ENCODE data around the gene SLC27A5. TPM values are rescaled to one million over a fixed set of nuclear protein-coding genes. Genes with fewer than 3 reads are reported as not detected.
A peak's percentile ranks its signal among the peaks of the same experiment; 100 is the strongest.

Gene SLC27A5
- total RNA-seq, 1 experiment from 2014 or later, result 1.2 TPM

GRCh38 chr19:58551577-58552471 is 40.0 kb upstream of the SLC27A5 start:
- H3K27me3 ChIP-seq (ENCODE audit: low read length), result no peaks in the 10 kb centered on the region
- no peak for DNase-seq
- H3K9ac ChIP-seq (ENCODE audit: low read length), result no peak overlapping the region
- H4K20me1 ChIP-seq (ENCODE audit: insufficient read depth, low read depth, low read length), result peaks cover 8% of the 10 kb centered on the region; the same call in 1 of the 2 replicates
- peaks cover 12% of the 10 kb centered on the region for H3K79me2 ChIP-seq (ENCODE audit: low read length)
- H3K4me3 ChIP-seq (ENCODE audit: low read length), result no peak overlapping the region
- no peaks in the 10 kb centered on the region for H3K9me2 ChIP-seq (replicated peaks; ENCODE audit: insufficient read depth, low read length)
- H3K27ac ChIP-seq (ENCODE audit: low read length), result no peak overlapping the region
- peak overlapping the region; percentile 78 for H3K4me2 ChIP-seq (ENCODE audit: low read depth, low read length, poor library complexity, severe bottlenecking)
- no peak overlapping the region for H2AFZ ChIP-seq (ENCODE audit: low read length)
- H3K4me1 ChIP-seq (ENCODE audit: low read length), result peaks cover 31% of the 10 kb centered on the region
- peaks cover 11% of the 10 kb centered on the region for H3K36me3 ChIP-seq (ENCODE audit: insufficient read depth, low read length)
- no peaks in the 10 kb centered on the region for H3K9me3 ChIP-seq (ENCODE audit: low read length)

GRCh38 chr19:58551123-58551497 is 39.3 kb upstream of the SLC27A5 start:
- no peak overlapping the region for H3K4me2 ChIP-seq (ENCODE audit: low read depth, low read length, poor library complexity, severe bottlenecking)
- no peak overlapping the region for H3K4me3 ChIP-seq (ENCODE audit: low read length)
- no peak overlapping the region for H3K27ac ChIP-seq (ENCODE audit: low read length)
- peaks cover 15% of the 10 kb centered on the region for H4K20me1 ChIP-seq (ENCODE audit: insufficient read depth, low read depth, low read length)
- DNase-seq, result no peak
- H3K79me2 ChIP-seq (ENCODE audit: low read length), result peaks cover 13% of the 10 kb centered on the region
- no peaks in the 10 kb centered on the region for H3K9me2 ChIP-seq (replicated peaks; ENCODE audit: insufficient read depth, low read length)
- H3K9ac ChIP-seq (ENCODE audit: low read length), result no peak overlapping the region
- H3K4me1 ChIP-seq (ENCODE audit: low read length), result peaks cover 31% of the 10 kb centered on the region
- no peak overlapping the region for H2AFZ ChIP-seq (ENCODE audit: low read length)
- no peaks in the 10 kb centered on the region for H3K9me3 ChIP-seq (ENCODE audit: low read length)
- no peaks in the 10 kb centered on the region for H3K27me3 ChIP-seq (ENCODE audit: low read length)
- H3K36me3 ChIP-seq (ENCODE audit: insufficient read depth, low read length), result peaks cover 17% of the 10 kb centered on the region

GRCh38 chr19:58550362-58551122 is 38.8 kb upstream of the SLC27A5 start:
- Histone ChIP-seq H3K4me3 (ENCODE audit: low read length) (no peak overlapping the region), H3K27me3 (ENCODE audit: low read length) (no peaks in the 10 kb centered on the region), H3K9me3 (ENCODE audit: low read length) (no peaks in the 10 kb centered on the region), H3K4me1 (ENCODE audit: low read length) (peaks cover 33% of the 10 kb centered on the region), H3K27ac (ENCODE audit: low read length) (no peak overlapping the region), H4K20me1 (ENCODE audit: insufficient read depth, low read depth, low read length) (peaks cover 20% of the 10 kb centered on the region), H3K9ac (ENCODE audit: low read length) (no peak overlapping the region), H2AFZ (ENCODE audit: low read length) (no peak overlapping the region), H3K9me2 (replicated peaks; ENCODE audit: insufficient read depth, low read length) (no peaks in the 10 kb centered on the region), H3K36me3 (ENCODE audit: insufficient read depth, low read length) (peaks cover 23% of the 10 kb centered on the region), H3K79me2 (ENCODE audit: low read length) (peaks cover 18% of the 10 kb centered on the region), H3K4me2 (ENCODE audit: low read depth, low read length, poor library complexity, severe bottlenecking) (no peak overlapping the region)
- no peak for DNase-seq

GRCh38 chr19:58549664-58550361 is 38.0 kb upstream of the SLC27A5 start:
- peaks cover 23% of the 10 kb centered on the region for H3K36me3 ChIP-seq (ENCODE audit: insufficient read depth, low read length)
- DNase-seq, result no peak
- no peaks in the 10 kb centered on the region for H3K27me3 ChIP-seq (ENCODE audit: low read length)
- H3K9ac ChIP-seq (ENCODE audit: low read length), result no peak overlapping the region
- no peak overlapping the region for H3K27ac ChIP-seq (ENCODE audit: low read length)
- no peak overlapping the region for H2AFZ ChIP-seq (ENCODE audit: low read length)
- no peak overlapping the region for H3K4me2 ChIP-seq (ENCODE audit: low read depth, low read length, poor library complexity, severe bottlenecking)
- no peaks in the 10 kb centered on the region for H3K9me2 ChIP-seq (replicated peaks; ENCODE audit: insufficient read depth, low read length)
- peaks cover 30% of the 10 kb centered on the region for H3K4me1 ChIP-seq (ENCODE audit: low read length)
- H3K79me2 ChIP-seq (ENCODE audit: low read length), result peaks cover 26% of the 10 kb centered on the region
- no peak overlapping the region for H3K4me3 ChIP-seq (ENCODE audit: low read length)
- H4K20me1 ChIP-seq (ENCODE audit: insufficient read depth, low read depth, low read length), result peaks cover 27% of the 10 kb centered on the region
- H3K9me3 ChIP-seq (ENCODE audit: low read length), result no peaks in the 10 kb centered on the region

GRCh38 chr19:58548859-58549663 is 37.3 kb upstream of the SLC27A5 start:
- no peak overlapping the region for H3K9ac ChIP-seq (ENCODE audit: low read length)
- no peak for DNase-seq
- no peak overlapping the region for H3K27ac ChIP-seq (ENCODE audit: low read length)
- no peaks in the 10 kb centered on the region for H3K9me3 ChIP-seq (ENCODE audit: low read length)
- H3K9me2 ChIP-seq (replicated peaks; ENCODE audit: insufficient read depth, low read length), result no peaks in the 10 kb centered on the region
- peaks cover 23% of the 10 kb centered on the region for H3K36me3 ChIP-seq (ENCODE audit: insufficient read depth, low read length)
- H3K4me2 ChIP-seq (ENCODE audit: low read depth, low read length, poor library complexity, severe bottlenecking), result no peak overlapping the region
- H3K4me3 ChIP-seq (ENCODE audit: low read length), result no peak overlapping the region
- H4K20me1 ChIP-seq (ENCODE audit: insufficient read depth, low read depth, low read length), result peaks cover 27% of the 10 kb centered on the region
- H3K27me3 ChIP-seq (ENCODE audit: low read length), result no peaks in the 10 kb centered on the region
- H3K79me2 ChIP-seq (ENCODE audit: low read length), result peaks cover 27% of the 10 kb centered on the region
- no peak overlapping the region for H2AFZ ChIP-seq (ENCODE audit: low read length)
- H3K4me1 ChIP-seq (ENCODE audit: low read length), result peaks cover 28% of the 10 kb centered on the region

GRCh38 chr19:58547323-58548312 is 35.8 kb upstream of the SLC27A5 start:
- H3K4me2 ChIP-seq (ENCODE audit: low read depth, low read length, poor library complexity, severe bottlenecking), result no peak overlapping the region
- DNase-seq, result no peak
- peaks cover 27% of the 10 kb centered on the region for H4K20me1 ChIP-seq (ENCODE audit: insufficient read depth, low read depth, low read length)
- H3K27ac ChIP-seq (ENCODE audit: low read length), result no peak overlapping the region
- H3K9me3 ChIP-seq (ENCODE audit: low read length), result no peaks in the 10 kb centered on the region
- H2AFZ ChIP-seq (ENCODE audit: low read length), result no peak overlapping the region
- H3K4me1 ChIP-seq (ENCODE audit: low read length), result peaks cover 23% of the 10 kb centered on the region
- H3K36me3 ChIP-seq (ENCODE audit: insufficient read depth, low read length), result peaks cover 23% of the 10 kb centered on the region
- no peaks in the 10 kb centered on the region for H3K27me3 ChIP-seq (ENCODE audit: low read length)
- no peak overlapping the region for H3K9ac ChIP-seq (ENCODE audit: low read length)
- H3K9me2 ChIP-seq (replicated peaks; ENCODE audit: insufficient read depth, low read length), result no peaks in the 10 kb centered on the region
- peaks cover 27% of the 10 kb centered on the region for H3K79me2 ChIP-seq (ENCODE audit: low read length)
- H3K4me3 ChIP-seq (ENCODE audit: low read length), result no peak overlapping the region

- H3K4me3 ChIP-seq (ENCODE audit: low read length), result peak overlapping the region; percentile 88
- H2AFZ ChIP-seq (ENCODE audit: low read length), result no peak overlapping the region
- H3K4me2 ChIP-seq (ENCODE audit: low read depth, low read length, poor library complexity, severe bottlenecking), result peak overlapping the region; percentile 88
- H4K20me1 ChIP-seq (ENCODE audit: insufficient read depth, low read depth, low read length), result peaks cover 27% of the 10 kb centered on the region
- H3K9me3 ChIP-seq (ENCODE audit: low read length), result no peaks in the 10 kb centered on the region
- no peak for DNase-seq
- H3K9me2 ChIP-seq (replicated peaks; ENCODE audit: insufficient read depth, low read length), result no peaks in the 10 kb centered on the region
- H3K27me3 ChIP-seq (ENCODE audit: low read length), result no peaks in the 10 kb centered on the region
- H3K36me3 ChIP-seq (ENCODE audit: insufficient read depth, low read length), result peaks cover 21% of the 10 kb centered on the region
- H3K9ac ChIP-seq (ENCODE audit: low read length), result peak overlapping the region; percentile 94
- H3K4me1 ChIP-seq (ENCODE audit: low read length), result peaks cover 17% of the 10 kb centered on the region
- peak overlapping the region; percentile 68; the same call in 1 of the 2 replicates for H3K27ac ChIP-seq (ENCODE audit: low read length)
- peaks cover 27% of the 10 kb centered on the region for H3K79me2 ChIP-seq (ENCODE audit: low read length)
Observed at GRCh38 chr19:58546019-58546530, 34.3 kb upstream of the SLC27A5 start.
